ENCODE measurements around the gene SLC45A1.
A peak's percentile ranks its signal among the peaks of the same experiment; 100 is the strongest.

DNA sequence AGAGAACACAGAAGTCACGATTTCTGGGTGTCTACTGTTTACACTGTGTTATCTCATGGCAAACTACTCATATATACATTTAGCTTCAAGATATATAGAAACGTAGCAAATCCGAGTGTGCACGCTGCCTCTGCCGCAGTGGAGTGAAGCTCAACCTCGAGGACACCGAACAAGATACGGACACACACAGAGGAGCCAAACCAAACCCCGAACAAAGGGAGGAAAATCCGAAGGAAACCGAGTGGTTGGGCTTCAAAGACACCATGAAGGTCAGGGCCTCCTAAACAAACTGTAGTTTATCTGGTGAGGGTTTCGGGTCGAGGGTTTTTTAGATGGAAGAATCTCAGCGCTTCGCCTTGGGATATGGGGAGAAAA is 34.5 kb downstream of the SLC45A1 start:
- peak in 1 of 2 donors; percentile 37 for TF ChIP-seq POLR2A (IDR thresholded peaks at IDR 0.05)
- TF ChIP-seq, protein P1, sequence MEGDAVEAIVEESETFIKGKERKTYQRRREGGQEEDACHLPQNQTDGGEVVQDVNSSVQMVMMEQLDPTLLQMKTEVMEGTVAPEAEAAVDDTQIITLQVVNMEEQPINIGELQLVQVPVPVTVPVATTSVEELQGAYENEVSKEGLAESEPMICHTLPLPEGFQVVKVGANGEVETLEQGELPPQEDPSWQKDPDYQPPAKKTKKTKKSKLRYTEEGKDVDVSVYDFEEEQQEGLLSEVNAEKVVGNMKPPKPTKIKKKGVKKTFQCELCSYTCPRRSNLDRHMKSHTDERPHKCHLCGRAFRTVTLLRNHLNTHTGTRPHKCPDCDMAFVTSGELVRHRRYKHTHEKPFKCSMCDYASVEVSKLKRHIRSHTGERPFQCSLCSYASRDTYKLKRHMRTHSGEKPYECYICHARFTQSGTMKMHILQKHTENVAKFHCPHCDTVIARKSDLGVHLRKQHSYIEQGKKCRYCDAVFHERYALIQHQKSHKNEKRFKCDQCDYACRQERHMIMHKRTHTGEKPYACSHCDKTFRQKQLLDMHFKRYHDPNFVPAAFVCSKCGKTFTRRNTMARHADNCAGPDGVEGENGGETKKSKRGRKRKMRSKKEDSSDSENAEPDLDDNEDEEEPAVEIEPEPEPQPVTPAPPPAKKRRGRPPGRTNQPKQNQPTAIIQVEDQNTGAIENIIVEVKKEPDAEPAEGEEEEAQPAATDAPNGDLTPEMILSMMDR (IDR thresholded peaks at IDR 0.05) = no peak
